HepG2 (cell line): ENCODE measurements around the gene RPS19BP1. TPM values are rescaled to one million over a fixed set of nuclear protein-coding genes. Genes with fewer than 3 reads are reported as not detected.

ENCODE experiments used
- ASH2L ChIP-seq: fragments of 300-600, 200-600 bp; sonication (generic); IDR thresholded peaks from 2 replicates; pipeline ENCODE4 v1.7.0; 2017; ENCODE audit warnings: low read depth, mild to moderate bottlenecking, moderate library complexity, mixed read lengths, low read length; ENCODE audit not compliant: insufficient read length
- BCL6 ChIP-seq: IDR thresholded peaks from 2 replicates; pipeline ENCODE4 v1.6.1; 2016; ENCODE audit warnings: missing genetic modification reagents, missing compliant biosample characterization
- CCAR2 ChIP-seq: fragments of 200-400 bp; formaldehyde crosslinking; optimal IDR thresholded peaks from 2 replicates; pipeline ENCODE3; 2018; ENCODE audit warnings: low read depth, mild to moderate bottlenecking, low read length, moderate library complexity
- EEA1 ChIP-seq: sonication (generic); formaldehyde crosslinking; IDR thresholded peaks from 2 replicates; pipeline ENCODE4 v1.5.1; 2020; ENCODE audit warnings: mild to moderate bottlenecking, missing genetic modification reagents, borderline replicate concordance
- FOXM1 ChIP-seq: sonication (generic); formaldehyde crosslinking; IDR thresholded peaks from 2 replicates; pipeline ENCODE4 v1.5.0; 2020; ENCODE audit warnings: missing genetic modification reagents
- MXD4 ChIP-seq: IDR thresholded peaks from 2 replicates; pipeline ENCODE4 v1.6.1; 2016; ENCODE audit warnings: mild to moderate bottlenecking, missing biosample characterization, missing genetic modification reagents
- RFX1 ChIP-seq: fragments of 450-650 bp; IDR thresholded peaks from 2 replicates; pipeline ENCODE4 v1.6.1; 2017
- RFXAP ChIP-seq: sonication (generic); formaldehyde crosslinking; IDR thresholded peaks from 2 replicates; pipeline ENCODE4 v1.4.0; 2020; ENCODE audit warnings: missing genetic modification reagents, borderline replicate concordance
- SMYD3 ChIP-seq: sonication (generic); formaldehyde crosslinking; IDR thresholded peaks from 2 replicates; pipeline ENCODE4 v1.8.1; 2023; ENCODE audit warnings: mild to moderate bottlenecking, missing genetic modification reagents
- ZBTB38 ChIP-seq: sonication (generic); formaldehyde crosslinking; IDR thresholded peaks from 2 replicates; pipeline ENCODE4 v1.5.1; 2020; ENCODE audit warnings: mild to moderate bottlenecking, missing genetic modification reagents
- ZEB1 ChIP-seq: IDR thresholded peaks from 2 replicates; pipeline ENCODE4 v1.6.1; 2012; ENCODE audit warnings: mild to moderate bottlenecking, low read depth, inconsistent platforms; ENCODE audit not compliant: insufficient replicate concordance
- ZNF230 ChIP-seq: sonication (generic); formaldehyde crosslinking; IDR thresholded peaks from 2 replicates; pipeline ENCODE4 v1.4.0; 2020; ENCODE audit warnings: mild to moderate bottlenecking, missing genetic modification reagents
- ZNF331 ChIP-seq: sonication (generic); formaldehyde crosslinking; IDR thresholded peaks from 2 replicates; pipeline ENCODE4 v1.4.0; 2020; ENCODE audit warnings: missing genetic modification reagents
- ZNF562 ChIP-seq: sonication (generic); formaldehyde crosslinking; IDR thresholded peaks from 2 replicates; pipeline ENCODE4 v1.8.0; 2022; ENCODE audit warnings: missing genetic modification reagents, borderline replicate concordance
- ZNF777 ChIP-seq: sonication (generic); formaldehyde crosslinking; IDR thresholded peaks from 2 replicates; pipeline ENCODE4 v1.4.0; 2020; ENCODE audit warnings: missing genetic modification reagents
- ZNF850 ChIP-seq: sonication (generic); formaldehyde crosslinking; conservative IDR thresholded peaks from 2 replicates; pipeline ENCODE4 v1.9.0; 2021; ENCODE audit warnings: mild to moderate bottlenecking, missing genetic modification reagents
- polyA plus RNA-seq, 8 experiments: library from polyadenylated mRNA; depleted of rRNA in 3 of 8; stranded (reverse) in 7 of 8; unstranded in 1 of 8; fragments of >200 nt; fragmentation: Illumina TruSeq in 4 of 8; extraction: Trizol in 4 of 8; gene quantifications; 2 replicates each; pipeline versions ENCODE4 v1.2.1 to v1.2.3, GENCODE V29; 2011 to 2016; ENCODE audit warnings: low read depth in 4 of 8, missing spikeins in 1 of 8, mixed read lengths in 1 of 8; ENCODE audit not compliant: insufficient read depth in 1 of 8
- total RNA-seq, 5 experiments: library from RNA; depleted of rRNA; stranded (reverse); fragments of >200 nt; fragmentation: Illumina TruSeq; extraction: Trizol; gene quantifications; 2 replicates each; pipeline ENCODE4 v1.2.3, GENCODE V29; 2016; ENCODE audit warnings: low read depth in 1 of 5
- TF ChIP-seq, protein P1 (sequence below): fragments of 450-650 bp; IDR thresholded peaks from 2 replicates; pipeline ENCODE4 v1.6.1; 2017; ENCODE audit warnings: mild to moderate bottlenecking
- TF ChIP-seq, protein P2 (sequence below): sonication (generic); formaldehyde crosslinking; IDR thresholded peaks from 2 replicates; pipeline ENCODE4 v1.4.0; 2020; ENCODE audit warnings: missing genetic modification reagents, borderline replicate concordance
- TF ChIP-seq, protein P3 (sequence below): sonication (generic); formaldehyde crosslinking; IDR thresholded peaks from 2 replicates; pipeline ENCODE4 v1.4.0; 2020; ENCODE audit warnings: low read depth, mild to moderate bottlenecking, missing genetic modification reagents
- TF ChIP-seq, protein P4 (sequence below): IDR thresholded peaks from 2 replicates; pipeline ENCODE4 v1.6.1; 2016; ENCODE audit warnings: low read depth, borderline replicate concordance
- TF ChIP-seq, protein P5 (sequence below): sonication (generic); formaldehyde crosslinking; IDR thresholded peaks from 2 replicates; pipeline ENCODE4 v1.9.0; 2021; ENCODE audit warnings: missing genetic modification reagents, mild to moderate bottlenecking, borderline replicate concordance

RPS19BP1 gene
- total and polyA plus RNA-seq, 2 of the 13 experiments (the other 11 are each of a cell fraction or from before 2014, with no cell fraction given), result 44.3 to 81.3 TPM

DNA sequence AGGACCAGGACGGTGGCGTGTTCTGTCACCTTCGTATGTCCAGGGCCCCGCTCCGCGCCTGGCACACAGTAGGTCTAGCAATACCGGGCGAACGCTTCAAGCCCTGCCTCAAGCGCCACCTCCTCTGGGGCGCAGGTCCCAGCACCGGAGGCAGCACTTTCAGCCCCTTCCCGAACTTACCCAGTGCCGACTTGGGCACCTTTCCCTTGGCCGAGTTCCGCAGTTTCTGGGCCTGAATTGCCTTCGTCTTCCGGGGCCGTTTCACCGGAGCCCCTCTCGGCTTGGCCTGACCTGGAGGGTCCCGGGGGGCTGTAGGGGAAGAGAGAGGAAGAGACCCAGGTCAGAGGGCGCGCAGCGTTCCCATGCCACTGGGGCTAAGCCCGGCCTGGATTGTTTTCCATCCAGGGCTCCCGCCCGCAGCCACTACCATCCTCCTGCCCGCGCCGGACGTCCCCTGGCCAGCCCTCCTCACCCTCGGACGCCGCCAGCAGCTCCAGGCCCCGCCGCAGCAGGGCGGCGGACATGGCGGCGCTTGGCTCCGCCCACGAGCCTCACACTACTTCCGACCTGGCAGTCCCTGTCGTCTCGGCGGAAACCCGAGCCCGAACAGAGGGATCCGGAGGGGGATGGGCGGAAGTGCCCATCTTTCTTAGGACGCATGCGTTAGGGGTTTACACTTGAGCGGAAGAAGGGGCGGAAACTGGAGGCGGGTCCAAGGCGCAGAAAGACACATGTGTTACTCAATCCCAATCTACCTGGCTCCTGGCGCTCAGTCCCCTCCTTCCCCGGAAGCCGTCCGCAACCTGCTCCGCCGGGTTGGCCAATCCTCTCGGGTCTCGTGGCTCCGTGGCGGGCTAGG is at the start of gene RPS19BP1 (continued):
- TF ChIP-seq ZNF562 (CRISPR knock-in tag) (no peak), ZBTB38 (CRISPR knock-in tag) (peak; percentile 53), ASH2L (peak; percentile 76), ZNF331 (no peak), MXD4 (CRISPR knock-in tag) (peak; percentile 78; the same call in 1 of the 2 replicates), ZNF230 (0 out of 2 replicates have a peak, but pooled peaks have one; percentile 83), RFX1 (no peak), ZEB1 (peak; percentile 69), EEA1 (CRISPR knock-in tag) (0 out of 2 replicates have a peak, but pooled peaks have one; percentile 57), CCAR2 (no peak), ZNF850 (CRISPR knock-in tag) (no peak), RFXAP (CRISPR knock-in tag) (peak; percentile 52; the same call in 1 of the 2 replicates), BCL6 (CRISPR knock-in tag) (0 out of 2 replicates have a peak, but pooled peaks have one; percentile 17), FOXM1 (CRISPR knock-in tag) (no peak), SMYD3 (peak; percentile 62; the same call in 1 of the 2 replicates), ZNF777 (peak; percentile 35; the same call in 1 of the 2 replicates)
- TF ChIP-seq, protein P1, sequence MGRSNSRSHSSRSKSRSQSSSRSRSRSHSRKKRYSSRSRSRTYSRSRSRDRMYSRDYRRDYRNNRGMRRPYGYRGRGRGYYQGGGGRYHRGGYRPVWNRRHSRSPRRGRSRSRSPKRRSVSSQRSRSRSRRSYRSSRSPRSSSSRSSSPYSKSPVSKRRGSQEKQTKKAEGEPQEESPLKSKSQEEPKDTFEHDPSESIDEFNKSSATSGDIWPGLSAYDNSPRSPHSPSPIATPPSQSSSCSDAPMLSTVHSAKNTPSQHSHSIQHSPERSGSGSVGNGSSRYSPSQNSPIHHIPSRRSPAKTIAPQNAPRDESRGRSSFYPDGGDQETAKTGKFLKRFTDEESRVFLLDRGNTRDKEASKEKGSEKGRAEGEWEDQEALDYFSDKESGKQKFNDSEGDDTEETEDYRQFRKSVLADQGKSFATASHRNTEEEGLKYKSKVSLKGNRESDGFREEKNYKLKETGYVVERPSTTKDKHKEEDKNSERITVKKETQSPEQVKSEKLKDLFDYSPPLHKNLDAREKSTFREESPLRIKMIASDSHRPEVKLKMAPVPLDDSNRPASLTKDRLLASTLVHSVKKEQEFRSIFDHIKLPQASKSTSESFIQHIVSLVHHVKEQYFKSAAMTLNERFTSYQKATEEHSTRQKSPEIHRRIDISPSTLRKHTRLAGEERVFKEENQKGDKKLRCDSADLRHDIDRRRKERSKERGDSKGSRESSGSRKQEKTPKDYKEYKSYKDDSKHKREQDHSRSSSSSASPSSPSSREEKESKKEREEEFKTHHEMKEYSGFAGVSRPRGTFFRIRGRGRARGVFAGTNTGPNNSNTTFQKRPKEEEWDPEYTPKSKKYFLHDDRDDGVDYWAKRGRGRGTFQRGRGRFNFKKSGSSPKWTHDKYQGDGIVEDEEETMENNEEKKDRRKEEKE, result no peak
- TF ChIP-seq, protein P2, sequence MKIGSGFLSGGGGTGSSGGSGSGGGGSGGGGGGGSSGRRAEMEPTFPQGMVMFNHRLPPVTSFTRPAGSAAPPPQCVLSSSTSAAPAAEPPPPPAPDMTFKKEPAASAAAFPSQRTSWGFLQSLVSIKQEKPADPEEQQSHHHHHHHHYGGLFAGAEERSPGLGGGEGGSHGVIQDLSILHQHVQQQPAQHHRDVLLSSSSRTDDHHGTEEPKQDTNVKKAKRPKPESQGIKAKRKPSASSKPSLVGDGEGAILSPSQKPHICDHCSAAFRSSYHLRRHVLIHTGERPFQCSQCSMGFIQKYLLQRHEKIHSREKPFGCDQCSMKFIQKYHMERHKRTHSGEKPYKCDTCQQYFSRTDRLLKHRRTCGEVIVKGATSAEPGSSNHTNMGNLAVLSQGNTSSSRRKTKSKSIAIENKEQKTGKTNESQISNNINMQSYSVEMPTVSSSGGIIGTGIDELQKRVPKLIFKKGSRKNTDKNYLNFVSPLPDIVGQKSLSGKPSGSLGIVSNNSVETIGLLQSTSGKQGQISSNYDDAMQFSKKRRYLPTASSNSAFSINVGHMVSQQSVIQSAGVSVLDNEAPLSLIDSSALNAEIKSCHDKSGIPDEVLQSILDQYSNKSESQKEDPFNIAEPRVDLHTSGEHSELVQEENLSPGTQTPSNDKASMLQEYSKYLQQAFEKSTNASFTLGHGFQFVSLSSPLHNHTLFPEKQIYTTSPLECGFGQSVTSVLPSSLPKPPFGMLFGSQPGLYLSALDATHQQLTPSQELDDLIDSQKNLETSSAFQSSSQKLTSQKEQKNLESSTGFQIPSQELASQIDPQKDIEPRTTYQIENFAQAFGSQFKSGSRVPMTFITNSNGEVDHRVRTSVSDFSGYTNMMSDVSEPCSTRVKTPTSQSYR (CRISPR knock-in tag), result peak; percentile 94
- TF ChIP-seq, protein P3, sequence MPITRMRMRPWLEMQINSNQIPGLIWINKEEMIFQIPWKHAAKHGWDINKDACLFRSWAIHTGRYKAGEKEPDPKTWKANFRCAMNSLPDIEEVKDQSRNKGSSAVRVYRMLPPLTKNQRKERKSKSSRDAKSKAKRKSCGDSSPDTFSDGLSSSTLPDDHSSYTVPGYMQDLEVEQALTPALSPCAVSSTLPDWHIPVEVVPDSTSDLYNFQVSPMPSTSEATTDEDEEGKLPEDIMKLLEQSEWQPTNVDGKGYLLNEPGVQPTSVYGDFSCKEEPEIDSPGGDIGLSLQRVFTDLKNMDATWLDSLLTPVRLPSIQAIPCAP (CRISPR knock-in tag), result no peak
- TF ChIP-seq, protein P4, sequence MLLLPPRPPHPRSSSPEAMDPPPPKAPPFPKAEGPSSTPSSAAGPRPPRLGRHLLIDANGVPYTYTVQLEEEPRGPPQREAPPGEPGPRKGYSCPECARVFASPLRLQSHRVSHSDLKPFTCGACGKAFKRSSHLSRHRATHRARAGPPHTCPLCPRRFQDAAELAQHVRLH (CRISPR knock-in tag), result peak; percentile 75; the same call in 1 of the 2 replicates
- TF ChIP-seq, protein P5, sequence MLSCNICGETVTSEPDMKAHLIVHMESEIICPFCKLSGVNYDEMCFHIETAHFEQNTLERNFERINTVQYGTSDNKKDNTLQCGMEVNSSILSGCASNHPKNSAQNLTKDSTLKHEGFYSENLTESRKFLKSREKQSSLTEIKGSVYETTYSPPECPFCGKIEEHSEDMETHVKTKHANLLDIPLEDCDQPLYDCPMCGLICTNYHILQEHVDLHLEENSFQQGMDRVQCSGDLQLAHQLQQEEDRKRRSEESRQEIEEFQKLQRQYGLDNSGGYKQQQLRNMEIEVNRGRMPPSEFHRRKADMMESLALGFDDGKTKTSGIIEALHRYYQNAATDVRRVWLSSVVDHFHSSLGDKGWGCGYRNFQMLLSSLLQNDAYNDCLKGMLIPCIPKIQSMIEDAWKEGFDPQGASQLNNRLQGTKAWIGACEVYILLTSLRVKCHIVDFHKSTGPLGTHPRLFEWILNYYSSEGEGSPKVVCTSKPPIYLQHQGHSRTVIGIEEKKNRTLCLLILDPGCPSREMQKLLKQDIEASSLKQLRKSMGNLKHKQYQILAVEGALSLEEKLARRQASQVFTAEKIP (CRISPR knock-in tag), result peak; percentile 71; the same call in 1 of the 2 replicates
